T-cell (primary cell): Measurements from ENCODE around the gene LIMS1. TPM values are rescaled to one million over a fixed set of nuclear protein-coding genes. Genes with fewer than 3 reads are reported as not detected.

Source experiments
- ATAC-seq, 4 experiments: fragments of 200-7000 bp in 3 of 4; fragments of 150-1000 bp in 1 of 4; cut with Tn5 transposase; replicated peaks in 1 of 4; 1 replicate in 3 of 4; 2 replicates in 1 of 4; pipeline ENCODE4 v1.10.0; 2021; ENCODE audit warnings: moderate library complexity in 3 of 4, mild to moderate bottlenecking in 2 of 4, moderate number of reproducible peaks in 1 of 4
- CTCF ChIA-PET, 2 donors: fragments of 300-600 bp; sonication (Branson Sonifier 250); formaldehyde crosslinking; loops; one replicate each; lab custom pipeline; 2022; ENCODE audit warnings: antibody characterized with exemption in 2 of 2; lab: Charles Lee
- POLR2A ChIA-PET, 2 donors: fragments of 300-600 bp; sonication (Branson Sonifier 250); formaldehyde crosslinking; loops; one replicate each; lab custom pipeline; 2022; ENCODE audit warnings: antibody characterized with exemption in 2 of 2; lab: Charles Lee
- DNase-seq, 35 experiments: peaks; one replicate each; pipeline versions ENCODE4 v3.0.0 to v3.0.0-alpha.2; 2013 to 2023
- H3K27ac ChIP-seq: one replicate; pipeline ENCODE4 v1.5.1; 2013; ENCODE audit warnings: low read length
- H3K27me3 ChIP-seq, 2 experiments: replicated peaks in 1 of 2; 1 replicate in 1 of 2; 2 replicates in 1 of 2; pipeline versions ENCODE4 v1.6.1 to v1.7.0; 2013; ENCODE audit warnings: low read length in 1 of 2, mixed read lengths in 1 of 2; ENCODE audit not compliant: control insufficient read depth in 2 of 2, insufficient read depth in 2 of 2; ENCODE audit errors: extremely low read depth in 1 of 2
- H3K36me3 ChIP-seq, 2 donors: 1 replicate in 1 of 2; 2 replicates in 1 of 2; pipeline versions ENCODE4 v1.6.1 to v1.7.0; 2013; ENCODE audit warnings: low read length in 1 of 2; ENCODE audit not compliant: control insufficient read depth in 2 of 2, insufficient read depth in 1 of 2; ENCODE audit errors: extremely low read depth in 1 of 2
- H3K4me1 ChIP-seq, 2 experiments: 1 replicate in 1 of 2; 2 replicates in 1 of 2; pipeline versions ENCODE4 v1.6.1 to v1.7.0; 2013; ENCODE audit warnings: low read length in 2 of 2, mixed read lengths in 1 of 2; ENCODE audit not compliant: insufficient read depth in 2 of 2, control insufficient read depth in 1 of 2; ENCODE audit errors: extremely low read depth in 1 of 2
- H3K4me3 ChIP-seq, 2 donors: 1 replicate in 1 of 2; 2 replicates in 1 of 2; pipeline versions ENCODE4 v1.5.1 to v1.7.0; 2013; ENCODE audit warnings: mild to moderate bottlenecking in 2 of 2, low read length in 1 of 2, moderate library complexity in 1 of 2; ENCODE audit not compliant: control insufficient read depth in 1 of 2; ENCODE audit errors: extremely low read depth in 1 of 2
- H3K9me3 ChIP-seq: 2 replicates; pipeline ENCODE4 v1.7.0; 2013
- H3K27ac Mint-ChIP-seq, 2 donors: one replicate each; pipeline ENCODE4 v1.8.0; 2020 to 2021; ENCODE audit warnings: mild to moderate bottlenecking in 2 of 2, mixed read lengths in 2 of 2
- H3K27me3 Mint-ChIP-seq, 2 donors: one replicate each; pipeline ENCODE4 v1.8.0; 2021 to 2022; ENCODE audit warnings: mixed read lengths in 2 of 2
- H3K36me3 Mint-ChIP-seq: one replicate; pipeline ENCODE4 v1.8.0; 2021; ENCODE audit warnings: mixed read lengths
- H3K4me1 Mint-ChIP-seq, 3 donors: one replicate each; pipeline ENCODE4 v1.8.0; 2020 to 2022; ENCODE audit warnings: mixed read lengths in 3 of 3, mild to moderate bottlenecking in 1 of 3
- H3K4me3 Mint-ChIP-seq, 3 donors: one replicate each; pipeline ENCODE4 v1.8.0; 2020 to 2022; ENCODE audit warnings: mild to moderate bottlenecking in 3 of 3, mixed read lengths in 3 of 3, moderate library complexity in 3 of 3
- H3K9me3 Mint-ChIP-seq, 3 donors: one replicate each; pipeline ENCODE4 v1.8.0; 2020 to 2022; ENCODE audit warnings: mixed read lengths in 3 of 3
- WGBS: methylation state at CpG from one replicate; pipeline ENCODE4 v1.1.5; 2013; ENCODE audit warnings: missing lambda C conversion rate; ENCODE audit not compliant: insufficient coverage; 5-methylcytosine and 5-hydroxymethylcytosine counted together
- total RNA-seq, 35 experiments: library from RNA in 6 of 35; stranded (reverse) in 6 of 35; fragments of 120-200 nt in 1 of 35; gene quantifications; one replicate each; pipeline versions ENCODE4 v1.2.1 to v1.2.4 and lab custom pipeline; 2013 to 2026

The LIMS1 gene
- total RNA-seq, 5 donors from 2014 or later (not counting 1 experiment from before 2014, with no cell fraction given), result 55.5 to 82.8 (median 56.9) TPM

DNA sequence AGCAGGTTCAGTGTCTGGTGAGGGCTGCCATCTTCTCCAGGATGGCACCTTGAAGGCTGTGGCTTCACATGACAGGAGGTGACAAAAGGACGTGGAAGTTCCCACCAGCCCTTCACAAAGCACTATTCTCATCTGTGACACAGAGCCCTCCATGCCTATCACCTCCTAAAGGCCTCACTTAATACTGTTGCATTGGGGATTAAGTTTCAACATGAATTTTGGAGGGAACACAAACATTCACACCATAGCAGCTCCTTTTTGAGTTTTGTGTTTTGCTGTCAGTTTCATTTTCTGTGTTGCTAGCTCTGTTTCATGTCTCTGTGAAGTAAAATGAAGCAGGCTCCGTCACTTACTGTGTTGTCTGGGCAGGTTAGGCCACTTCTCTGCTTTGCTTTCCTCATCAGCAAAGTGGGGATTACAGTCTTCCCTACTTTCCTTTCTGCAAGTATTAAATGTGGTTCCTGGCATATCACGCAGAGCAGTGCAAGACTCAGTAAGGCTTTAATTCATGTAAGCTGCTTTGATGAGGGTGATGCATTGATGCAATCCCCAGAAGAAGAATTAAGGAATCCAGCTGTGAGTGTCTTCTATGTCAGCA, 31.6 kb downstream of the LIMS1 start:
- no peaks in the 10 kb centered on the region for H3K9me3 Mint-ChIP-seq
- H3K27me3 Mint-ChIP-seq, result no peaks in the 10 kb centered on the region
- Histone ChIP-seq H3K27ac (no peak overlapping the region), H3K27me3 (no peaks in the 10 kb centered on the region), H3K4me3 (no peak overlapping the region), H3K36me3 (no peaks in the 10 kb centered on the region), H3K4me1 (no peaks in the 10 kb centered on the region), H3K9me3 (no peaks in the 10 kb centered on the region)
- no peaks in the 10 kb centered on the region for H3K36me3 Mint-ChIP-seq
- ChIA-PET POLR2A (no interaction called here), CTCF (no interaction called here)
- peak overlapping the region in 1 of 3 donors; percentile 29 for H3K4me3 Mint-ChIP-seq
- ATAC-seq, result peak in 2 of 4 experiments; percentile 52 to 77
- peak in 14 of 35 experiments; percentile 2 to 55 (median 16) for DNase-seq
- H3K4me1 Mint-ChIP-seq, result peaks cover 7 to 14% (median 8%) of the 10 kb centered on the region in 3 donors
- H3K27ac Mint-ChIP-seq, result peak overlapping the region in 1 of 2 donors; percentile 53
- WGBS, result no CpG with 5 or more reads among the region's 3 CpGs

- no peaks in the 10 kb centered on the region for H3K36me3 ChIP-seq
These were observed 36.1 kb downstream of the LIMS1 start for GRCh38 chr2:108570416-108570815.

GRCh38 chr2:108571286-108571685, 37.0 kb downstream of the LIMS1 start:
- CTCF ChIA-PET, result interaction anchor here in 1 of 2 donors (1.0 to 2.1 kb wide), 2 partner anchors 13 to 35 kb away, joined by 4 to 6 read pairs; no protein-coding TSS in a partner anchor
- H3K36me3 ChIP-seq, result no peaks in the 10 kb centered on the region
- Mint-ChIP-seq H3K36me3 (no peaks in the 10 kb centered on the region), H3K9me3 (no peaks in the 10 kb centered on the region), H3K27ac (no peak overlapping the region), H3K27me3 (no peaks in the 10 kb centered on the region), H3K4me1 (peaks cover 5 to 10% (median 6%) of the 10 kb centered on the region in 3 donors), H3K4me3 (no peak overlapping the region)
- DNase-seq (no peak), ATAC-seq (no peak)
- no peak overlapping the region for H3K27ac ChIP-seq
- WGBS, result no CpG with 5 or more reads among the region's 3 CpGs
- no peak overlapping the region for H3K4me3 ChIP-seq
- POLR2A ChIA-PET, result no interaction called here
- H3K9me3 ChIP-seq, result no peaks in the 10 kb centered on the region
- peaks cover 0 to 2% of the 10 kb centered on the region in 2 experiments for H3K4me1 ChIP-seq
- no peaks in the 10 kb centered on the region for H3K27me3 ChIP-seq

More at GRCh38 chr2:108570416-108570815, 36.1 kb downstream of the LIMS1 start:
- DNase-seq (no peak), ATAC-seq (no peak)
- H3K27ac ChIP-seq, result no peak overlapping the region
- peaks cover 12 to 17% (median 13%) of the 10 kb centered on the region in 3 donors for H3K4me1 Mint-ChIP-seq
- H3K27me3 Mint-ChIP-seq, result no peaks in the 10 kb centered on the region
- no peak overlapping the region for H3K4me3 ChIP-seq
- H3K27ac Mint-ChIP-seq, result no peak overlapping the region
- WGBS, result 94% methylated on average over 6 of the region's 7 CpGs
- no peaks in the 10 kb centered on the region for H3K27me3 ChIP-seq
- H3K36me3 Mint-ChIP-seq, result no peaks in the 10 kb centered on the region
- POLR2A ChIA-PET, result no interaction called here
- CTCF ChIA-PET, result no interaction called here
- no peak overlapping the region for H3K4me3 Mint-ChIP-seq
- peaks cover 0 to 2% of the 10 kb centered on the region in 2 experiments for H3K4me1 ChIP-seq
- no peaks in the 10 kb centered on the region for H3K9me3 ChIP-seq
- no peaks in the 10 kb centered on the region for H3K9me3 Mint-ChIP-seq

DNA sequence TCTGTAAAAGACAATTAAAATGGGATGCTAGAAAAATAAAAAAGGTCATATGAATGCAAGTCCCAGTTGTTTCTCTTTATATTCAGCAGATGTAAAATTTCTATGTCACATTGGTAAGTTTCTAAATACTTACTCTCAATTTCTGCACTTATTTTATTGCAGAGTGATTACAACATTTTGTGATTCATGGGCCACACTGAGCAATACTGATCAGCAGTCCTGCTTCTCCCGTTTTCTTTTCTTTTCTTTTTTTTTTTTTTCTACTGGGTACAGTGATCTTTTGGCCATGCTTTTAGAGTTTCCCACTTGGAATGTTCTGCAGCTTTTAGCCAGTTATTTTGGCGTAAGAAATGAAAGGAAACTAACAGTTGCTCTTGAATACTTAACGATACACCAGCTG, 38.8 kb downstream of the LIMS1 start:
- Histone ChIP-seq H3K9me3 (no peaks in the 10 kb centered on the region), H3K36me3 (no peaks in the 10 kb centered on the region), H3K4me1 (peaks cover 0 to 2% of the 10 kb centered on the region in 2 experiments), H3K4me3 (no peak overlapping the region), H3K27ac (no peak overlapping the region), H3K27me3 (no peaks in the 10 kb centered on the region)
- Mint-ChIP-seq H3K27me3 (no peaks in the 10 kb centered on the region), H3K27ac (no peak overlapping the region), H3K36me3 (no peaks in the 10 kb centered on the region), H3K4me3 (no peak overlapping the region), H3K4me1 (peaks cover 5 to 8% (median 6%) of the 10 kb centered on the region in 3 donors), H3K9me3 (no peaks in the 10 kb centered on the region)
- ATAC-seq (no peak), DNase-seq (no peak)
- ChIA-PET POLR2A (interaction anchor here in 1 of 2 donors (0.7 kb wide), 1 partner anchor 40 kb away, joined by 4 read pairs; no protein-coding TSS in a partner anchor), CTCF (interaction anchor here in 1 of 2 donors (2.1 kb wide), 1 partner anchor 11 kb away, joined by 6 read pairs; no protein-coding TSS in a partner anchor)
- 100% methylated on average over 1 of the region's 3 CpGs for WGBS

DNA sequence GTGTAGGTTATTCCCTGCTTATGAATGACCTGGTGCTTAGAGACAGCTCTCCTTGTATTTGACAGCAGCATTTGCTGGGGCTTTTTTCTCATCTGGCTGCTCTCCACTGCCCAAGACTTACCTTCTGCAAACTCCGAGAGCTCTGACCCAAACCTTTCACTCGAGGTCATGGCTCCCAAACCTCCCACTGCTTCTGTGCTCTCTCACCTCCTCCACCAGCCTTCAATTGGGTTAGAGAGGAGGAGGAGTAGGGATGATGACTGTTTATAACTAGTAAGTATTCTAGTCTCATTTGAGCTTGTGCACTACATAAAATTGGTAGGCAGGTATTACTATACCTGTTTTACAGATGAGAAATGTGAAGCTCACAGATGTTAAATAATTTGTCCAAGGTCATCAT, 40.1 kb downstream of the LIMS1 start:
- no peak for ATAC-seq
- H3K27me3 ChIP-seq, result no peaks in the 10 kb centered on the region
- Mint-ChIP-seq H3K9me3 (no peaks in the 10 kb centered on the region), H3K4me1 (peaks cover 5 to 8% (median 6%) of the 10 kb centered on the region in 3 donors), H3K27ac (no peak overlapping the region), H3K36me3 (no peaks in the 10 kb centered on the region), H3K27me3 (no peaks in the 10 kb centered on the region), H3K4me3 (no peak overlapping the region)
- POLR2A ChIA-PET, result interaction anchor here in 1 of 2 donors (0.5 kb wide), 1 partner anchor 530 kb away, joined by 3 read pairs; no protein-coding TSS in a partner anchor
- H3K36me3 ChIP-seq, result no peaks in the 10 kb centered on the region
- no peaks in the 10 kb centered on the region for H3K9me3 ChIP-seq
- no peak overlapping the region for H3K4me3 ChIP-seq
- H3K4me1 ChIP-seq, result peaks cover 0 to 2% of the 10 kb centered on the region in 2 experiments
- no CpG with 5 or more reads among the region's 2 CpGs for WGBS
- H3K27ac ChIP-seq, result no peak overlapping the region
- CTCF ChIA-PET, result interaction anchor here (0.6 to 2.0 kb wide), 5 partner anchors 10 to 138 kb away, joined by 3 to 6 read pairs (median 4); no protein-coding TSS in a partner anchor
- no peak for DNase-seq

- H3K4me1 Mint-ChIP-seq, result peaks cover 9 to 12% (median 10%) of the 10 kb centered on the region in 3 donors
- H3K4me3 Mint-ChIP-seq, result no peak overlapping the region
- Histone ChIP-seq H3K36me3 (no peaks in the 10 kb centered on the region), H3K9me3 (no peaks in the 10 kb centered on the region), H3K27me3 (no peaks in the 10 kb centered on the region), H3K4me3 (no peak overlapping the region), H3K27ac (no peak overlapping the region), H3K4me1 (peaks cover 0 to 5% of the 10 kb centered on the region in 2 experiments)
- H3K27me3 Mint-ChIP-seq, result no peaks in the 10 kb centered on the region
- H3K27ac Mint-ChIP-seq, result no peak overlapping the region
- ChIA-PET POLR2A (no interaction called here), CTCF (interaction anchor here (0.5 to 2.0 kb wide), 4 partner anchors 9 to 20 kb away, joined by 3 to 11 read pairs (median 5); no protein-coding TSS in a partner anchor)
- H3K9me3 Mint-ChIP-seq, result no peaks in the 10 kb centered on the region
- H3K36me3 Mint-ChIP-seq, result no peaks in the 10 kb centered on the region
- 7% methylated on average over 2 of the region's 7 CpGs for WGBS
- DNase-seq (no peak), ATAC-seq (no peak)
These were observed 41.1 kb downstream of the LIMS1 start for GRCh38 chr2:108575132-108575966.
